ENCODE results near the gene TSNAX.
"Not testable (repeated sequence)": the region's sequence is repeated elsewhere in the genome, so short reads cannot be mapped to it uniquely, and the experiment has no call there.

TSNAX gene

DNA sequence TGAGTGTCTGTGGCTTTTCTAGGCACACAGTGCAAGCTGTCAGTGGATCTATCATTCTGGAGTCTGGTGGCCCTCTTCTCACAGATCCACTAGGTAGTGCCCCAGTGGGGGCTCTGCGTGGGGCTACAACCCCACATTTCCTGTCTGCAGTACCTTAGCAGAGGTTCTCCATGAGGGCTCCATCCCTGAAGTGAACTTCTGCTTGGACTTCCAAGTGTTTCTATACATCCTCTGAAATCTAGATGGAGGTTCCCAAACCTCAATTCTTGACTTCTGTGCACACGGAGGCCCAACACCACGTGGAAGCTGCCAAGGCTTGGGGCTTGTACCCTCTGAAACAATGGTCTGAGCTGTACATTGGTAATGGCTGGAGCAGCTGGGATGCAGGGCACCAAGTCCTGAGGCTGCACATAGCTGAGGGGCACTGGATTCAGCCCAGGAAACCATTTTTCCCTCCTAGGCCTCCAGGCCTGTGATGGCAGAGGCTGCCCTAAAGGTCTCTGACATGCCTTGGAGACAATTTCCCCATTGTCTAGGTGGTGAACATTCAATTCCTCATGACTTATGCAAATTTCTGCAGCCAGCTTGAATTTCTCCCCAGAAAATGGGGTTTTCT is 29.2 kb upstream of the TSNAX start:
- Histone ChIP-seq H3K4me1 (ENCODE audit: insufficient read depth, low read length) (no peaks in the 10 kb centered on the region), H3K36me3 (ENCODE audit: insufficient read depth, low read length) (no peaks in the 10 kb centered on the region), H3K4me3 (ENCODE audit: low read length) (no peak overlapping the region), H3K27ac (ENCODE audit: low read depth, low read length) (no peak overlapping the region), H3K9me3 (ENCODE audit: insufficient read depth, low read depth, low read length) (peaks cover 29% of the 10 kb centered on the region), H3K27me3 (ENCODE audit: insufficient read depth, low read length) (no peaks in the 10 kb centered on the region), H3K9ac (ENCODE audit: low read depth, low read length) (no peak overlapping the region)
- 80% methylated on average over 3 of the region's 3 CpGs for WGBS

GRCh38 chr1:231500666-231501065 is 27.8 kb upstream of the TSNAX start:
- WGBS: 100% methylated on average over 1 of the region's 2 CpGs
- Histone ChIP-seq H3K4me1 (ENCODE audit: insufficient read depth, low read length) (no peaks in the 10 kb centered on the region), H3K27ac (ENCODE audit: low read depth, low read length) (no peak overlapping the region)

DNA sequence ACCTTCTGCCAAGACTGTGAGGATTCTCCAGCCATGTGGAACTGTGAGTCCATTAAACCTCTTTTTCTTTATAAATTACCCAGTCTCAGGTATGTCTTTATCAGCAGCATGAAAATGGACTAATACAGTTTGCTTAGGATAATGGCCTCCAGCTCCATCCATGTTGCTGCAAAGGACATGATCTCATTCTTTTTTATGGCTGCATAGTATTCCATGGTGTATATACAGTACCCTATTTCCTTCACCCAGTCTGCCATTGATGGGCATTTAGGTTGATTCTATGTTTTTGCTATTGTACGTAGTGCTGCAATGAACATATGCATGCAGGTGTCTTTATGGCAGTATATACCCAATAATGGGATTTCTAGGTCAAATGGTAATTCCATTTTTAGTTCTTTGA is 25.3 kb upstream of the TSNAX start:
- not testable (repeated sequence) for H3K36me3 ChIP-seq (ENCODE audit: insufficient read depth, low read length); H3K27ac ChIP-seq (ENCODE audit: low read depth, low read length); H3K4me3 ChIP-seq (ENCODE audit: low read length); H3K9ac ChIP-seq (ENCODE audit: low read depth, low read length); H3K27me3 ChIP-seq (ENCODE audit: insufficient read depth, low read length); H3K4me1 ChIP-seq (ENCODE audit: insufficient read depth, low read length)
- 100% methylated on average over 1 of the region's 1 CpG for WGBS
- H3K9me3 ChIP-seq (ENCODE audit: insufficient read depth, low read depth, low read length): peaks cover 20% of the 10 kb centered on the region

More at GRCh38 chr1:231500666-231501065, 27.8 kb upstream of the TSNAX start:
- Histone ChIP-seq H3K9me3 (ENCODE audit: insufficient read depth, low read depth, low read length) (peaks cover 29% of the 10 kb centered on the region), H3K27me3 (ENCODE audit: insufficient read depth, low read length) (no peaks in the 10 kb centered on the region), H3K36me3 (ENCODE audit: insufficient read depth, low read length) (no peaks in the 10 kb centered on the region), H3K4me3 (ENCODE audit: low read length) (no peak overlapping the region), H3K9ac (ENCODE audit: low read depth, low read length) (no peak overlapping the region)

DNA sequence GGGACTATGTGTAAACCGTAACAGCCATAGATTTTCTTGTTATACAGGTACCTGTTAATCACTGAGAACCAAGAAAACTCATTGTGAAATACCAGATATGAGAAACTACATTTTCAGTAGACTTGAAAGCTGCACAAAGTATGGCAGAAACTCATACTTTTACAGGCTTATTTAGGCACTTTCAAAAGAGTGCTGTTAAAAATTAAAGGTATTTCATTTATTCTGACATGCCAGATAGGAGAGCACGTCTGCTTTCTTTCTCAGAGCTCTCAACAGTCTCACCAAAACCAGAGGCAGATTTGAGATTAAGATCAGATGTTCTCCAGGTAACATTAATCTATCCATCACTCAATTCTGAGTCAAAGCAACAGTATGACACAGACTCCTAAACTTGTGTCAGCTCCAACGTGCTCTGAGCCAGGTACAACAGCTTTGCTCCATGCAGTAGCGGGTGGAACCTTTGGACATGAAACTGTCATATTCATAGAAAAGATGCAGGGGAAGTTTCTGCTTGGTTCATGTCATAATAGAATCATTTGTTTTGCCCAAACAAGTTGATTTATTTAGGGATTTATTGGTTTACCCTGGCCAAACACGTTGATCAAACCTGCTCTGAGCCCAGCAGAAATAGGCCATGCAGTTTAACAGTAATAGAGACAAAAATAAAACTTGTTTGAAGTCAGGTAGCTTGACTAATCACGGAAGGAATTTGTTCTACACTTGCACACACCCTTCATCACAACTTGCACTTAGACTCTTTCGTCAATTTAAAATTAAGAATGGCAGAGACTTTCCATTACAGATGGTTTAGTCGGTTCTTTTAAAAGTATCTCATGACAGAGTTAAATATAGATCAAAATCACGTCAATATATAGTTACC is 20.8 kb upstream of the TSNAX start:
- no peak overlapping the region for H3K27ac ChIP-seq (ENCODE audit: low read depth, low read length)
- 92% methylated on average over 8 of the region's 9 CpGs for WGBS
- H3K4me1 ChIP-seq (ENCODE audit: insufficient read depth, low read length): peaks cover 8% of the 10 kb centered on the region; the same call in 1 of the 2 replicates
- H3K9ac ChIP-seq (ENCODE audit: low read depth, low read length): no peak overlapping the region
- no peak overlapping the region for H3K4me3 ChIP-seq (ENCODE audit: low read length)
- no peaks in the 10 kb centered on the region for H3K9me3 ChIP-seq (ENCODE audit: insufficient read depth, low read depth, low read length)
- no peaks in the 10 kb centered on the region for H3K27me3 ChIP-seq (ENCODE audit: insufficient read depth, low read length)
- H3K36me3 ChIP-seq (ENCODE audit: insufficient read depth, low read length): no peaks in the 10 kb centered on the region

DNA sequence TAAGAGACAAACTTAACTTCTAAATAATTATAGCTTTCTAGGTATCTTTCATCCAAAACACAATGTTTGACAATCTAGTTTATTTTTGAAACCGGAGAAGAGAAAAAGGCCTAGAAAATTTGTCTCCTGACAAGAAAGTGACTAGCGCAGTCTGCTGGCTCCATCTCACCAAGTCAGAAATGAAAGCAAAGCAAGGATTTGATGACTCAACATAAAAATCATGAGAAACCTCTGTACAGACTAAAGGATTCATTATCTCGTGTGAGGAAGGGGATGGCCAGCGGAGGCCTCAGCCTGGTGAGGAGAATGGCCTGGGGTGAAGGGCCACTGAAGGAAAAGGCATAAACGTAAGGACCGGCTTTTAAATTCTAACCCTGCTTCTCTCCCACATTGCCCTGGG is 20.0 kb upstream of the TSNAX start:
- H3K9ac ChIP-seq (ENCODE audit: low read depth, low read length): no peak overlapping the region
- H3K27ac ChIP-seq (ENCODE audit: low read depth, low read length): no peak overlapping the region
- 76% methylated on average over 6 of the region's 6 CpGs for WGBS

DNA sequence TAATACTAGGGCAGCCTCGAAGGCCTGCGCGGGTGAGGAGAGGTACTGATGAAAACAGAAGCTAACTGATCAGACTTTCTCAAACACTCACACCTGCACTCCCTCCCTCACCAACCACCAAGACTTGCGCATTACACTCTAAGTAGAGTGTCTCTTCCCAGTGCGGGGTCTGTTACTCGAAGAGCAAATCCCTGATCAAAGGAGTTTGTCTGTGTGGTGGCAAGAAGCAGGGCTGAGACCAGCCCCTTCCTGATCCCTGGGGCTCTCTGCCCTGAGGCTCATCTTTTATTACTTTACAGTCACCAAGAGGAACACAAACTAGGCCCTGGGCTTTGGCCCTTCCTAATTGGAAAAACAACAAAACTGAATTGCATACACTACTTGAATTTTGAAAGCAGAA is 19.5 kb upstream of the TSNAX start:
- H3K36me3 ChIP-seq (ENCODE audit: insufficient read depth, low read length): no peaks in the 10 kb centered on the region
- no peaks in the 10 kb centered on the region for H3K9me3 ChIP-seq (ENCODE audit: insufficient read depth, low read depth, low read length)
- no peak overlapping the region for H3K9ac ChIP-seq (ENCODE audit: low read depth, low read length)
- 53% methylated on average over 6 of the region's 6 CpGs for WGBS
- H3K4me1 ChIP-seq (ENCODE audit: insufficient read depth, low read length): peaks cover 8% of the 10 kb centered on the region; the same call in 1 of the 2 replicates
- H3K4me3 ChIP-seq (ENCODE audit: low read length): no peak overlapping the region
- H3K27me3 ChIP-seq (ENCODE audit: insufficient read depth, low read length): no peaks in the 10 kb centered on the region
- no peak overlapping the region for H3K27ac ChIP-seq (ENCODE audit: low read depth, low read length)

More for the DNA sequence above, 20.0 kb upstream of the TSNAX start:
- H3K9me3 ChIP-seq (ENCODE audit: insufficient read depth, low read depth, low read length): no peaks in the 10 kb centered on the region
- no peaks in the 10 kb centered on the region for H3K27me3 ChIP-seq (ENCODE audit: insufficient read depth, low read length)
- H3K4me3 ChIP-seq (ENCODE audit: low read length): no peak overlapping the region
- H3K36me3 ChIP-seq (ENCODE audit: insufficient read depth, low read length): no peaks in the 10 kb centered on the region
- peaks cover 8% of the 10 kb centered on the region; the same call in 1 of the 2 replicates for H3K4me1 ChIP-seq (ENCODE audit: insufficient read depth, low read length)

DNA sequence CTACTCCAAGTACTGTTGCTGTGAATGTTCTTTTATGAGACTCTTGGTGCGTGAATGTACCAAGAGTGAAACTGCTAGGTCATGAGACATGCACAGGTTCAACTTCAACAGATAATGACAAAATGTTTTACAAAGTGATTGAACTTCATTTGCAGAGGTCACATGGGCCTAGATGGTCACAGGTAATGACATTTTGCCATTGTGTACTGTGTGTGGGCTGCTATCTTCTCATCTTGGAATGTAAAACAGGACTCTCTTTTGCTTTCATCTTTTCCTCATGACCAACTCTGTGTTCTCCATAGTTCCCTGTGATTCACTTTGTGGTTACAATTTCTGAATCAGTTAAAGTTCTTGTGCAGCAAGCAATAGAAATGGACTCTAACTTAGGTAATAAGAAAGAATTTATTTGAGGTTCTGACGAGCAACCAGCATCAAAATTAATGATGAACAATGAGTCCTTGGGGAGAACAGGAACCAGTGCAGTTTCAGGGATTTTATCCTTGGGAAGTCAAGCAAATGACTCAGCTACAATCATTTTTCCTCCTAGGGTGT is 16.2 kb upstream of the TSNAX start:
- H3K27ac ChIP-seq (ENCODE audit: low read depth, low read length): no peak overlapping the region
- no peaks in the 10 kb centered on the region for H3K36me3 ChIP-seq (ENCODE audit: insufficient read depth, low read length)
- peaks cover 8% of the 10 kb centered on the region; the same call in 1 of the 2 replicates for H3K4me1 ChIP-seq (ENCODE audit: insufficient read depth, low read length)
- H3K27me3 ChIP-seq (ENCODE audit: insufficient read depth, low read length): no peaks in the 10 kb centered on the region
- WGBS: 96% methylated on average over 2 of the region's 2 CpGs
- no peak overlapping the region for H3K9ac ChIP-seq (ENCODE audit: low read depth, low read length)
- no peak overlapping the region for H3K4me3 ChIP-seq (ENCODE audit: low read length)
- H3K9me3 ChIP-seq (ENCODE audit: insufficient read depth, low read depth, low read length): no peaks in the 10 kb centered on the region

GRCh38 chr1:231515748-231516147 is 12.7 kb upstream of the TSNAX start:
- Histone ChIP-seq H3K27me3 (ENCODE audit: insufficient read depth, low read length) (no peaks in the 10 kb centered on the region), H3K9ac (ENCODE audit: low read depth, low read length) (no peak overlapping the region), H3K4me3 (ENCODE audit: low read length) (no peak overlapping the region), H3K27ac (ENCODE audit: low read depth, low read length) (no peak overlapping the region), H3K4me1 (ENCODE audit: insufficient read depth, low read length) (no peaks in the 10 kb centered on the region), H3K9me3 (ENCODE audit: insufficient read depth, low read depth, low read length) (no peaks in the 10 kb centered on the region), H3K36me3 (ENCODE audit: insufficient read depth, low read length) (no peaks in the 10 kb centered on the region)
- WGBS: 80% methylated on average over 2 of the region's 2 CpGs

GRCh38 chr1:231517076-231517475 is 11.4 kb upstream of the TSNAX start:
- WGBS: 74% methylated on average over 3 of the region's 3 CpGs
- H3K4me3 ChIP-seq (ENCODE audit: low read length): no peak overlapping the region
- no peaks in the 10 kb centered on the region for H3K4me1 ChIP-seq (ENCODE audit: insufficient read depth, low read length)
- no peaks in the 10 kb centered on the region for H3K27me3 ChIP-seq (ENCODE audit: insufficient read depth, low read length)
- H3K36me3 ChIP-seq (ENCODE audit: insufficient read depth, low read length): no peaks in the 10 kb centered on the region
- no peak overlapping the region for H3K27ac ChIP-seq (ENCODE audit: low read depth, low read length)
- H3K9ac ChIP-seq (ENCODE audit: low read depth, low read length): no peak overlapping the region
- no peaks in the 10 kb centered on the region for H3K9me3 ChIP-seq (ENCODE audit: insufficient read depth, low read depth, low read length)

DNA sequence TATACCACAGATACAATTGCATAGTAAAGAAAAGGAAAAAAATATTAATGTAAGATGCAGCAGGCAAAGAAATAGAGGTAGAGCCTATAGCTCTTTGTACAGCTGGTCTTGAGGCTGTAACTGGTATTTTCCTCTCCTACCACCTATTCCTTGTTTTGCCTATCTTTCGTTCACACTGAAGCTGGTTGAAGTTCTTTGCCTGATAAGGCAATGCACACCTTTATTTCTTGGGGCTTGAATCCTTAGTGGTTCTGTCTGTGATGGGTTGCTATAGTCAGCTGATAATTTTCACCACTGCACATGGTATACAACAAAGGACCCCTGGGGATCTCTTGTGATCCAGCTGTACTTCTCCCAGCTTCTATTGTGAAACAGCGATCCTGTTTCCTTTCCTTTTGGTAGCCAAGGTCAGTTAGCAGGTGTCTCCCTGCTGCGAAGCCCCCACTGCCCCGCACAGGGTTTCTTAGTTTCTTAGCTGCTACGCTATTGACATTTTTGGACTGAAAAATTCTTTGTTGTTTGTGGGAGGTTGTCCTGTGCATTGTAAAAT is 9.9 kb upstream of the TSNAX start:
- no peaks in the 10 kb centered on the region for H3K9me3 ChIP-seq (ENCODE audit: insufficient read depth, low read depth, low read length)
- no peak overlapping the region for H3K9ac ChIP-seq (ENCODE audit: low read depth, low read length)
- H3K36me3 ChIP-seq (ENCODE audit: insufficient read depth, low read length): no peaks in the 10 kb centered on the region
- no peak overlapping the region for H3K27ac ChIP-seq (ENCODE audit: low read depth, low read length)
- H3K4me3 ChIP-seq (ENCODE audit: low read length): no peak overlapping the region
- H3K4me1 ChIP-seq (ENCODE audit: insufficient read depth, low read length): no peaks in the 10 kb centered on the region
- H3K27me3 ChIP-seq (ENCODE audit: insufficient read depth, low read length): no peaks in the 10 kb centered on the region
- 80% methylated on average over 5 of the region's 5 CpGs for WGBS

GRCh38 chr1:231519166-231519565 is 9.3 kb upstream of the TSNAX start:
- Histone ChIP-seq H3K27ac (ENCODE audit: low read depth, low read length) (no peak overlapping the region), H3K9ac (ENCODE audit: low read depth, low read length) (no peak overlapping the region), H3K4me3 (ENCODE audit: low read length) (no peak overlapping the region), H3K27me3 (ENCODE audit: insufficient read depth, low read length) (no peaks in the 10 kb centered on the region), H3K4me1 (ENCODE audit: insufficient read depth, low read length) (no peaks in the 10 kb centered on the region), H3K9me3 (ENCODE audit: insufficient read depth, low read depth, low read length) (no peaks in the 10 kb centered on the region), H3K36me3 (ENCODE audit: insufficient read depth, low read length) (no peaks in the 10 kb centered on the region)
- WGBS: 82% methylated on average over 1 of the region's 2 CpGs
